GM12865 (cell line): Measurements from ENCODE around the gene PRUNE1.

Source experiments
- DNase-seq: peaks from one replicate; pipeline ENCODE4 v3.0.0; 2010; ENCODE audit warnings: low read depth
- H3K4me3 ChIP-seq: 2 replicates; pipeline ENCODE4 v1.5.1; 2011; ENCODE audit warnings: mild to moderate bottlenecking, low read depth, low read length, control low read depth
- CTCF ChIP-seq: IDR thresholded peaks from 2 replicates; pipeline ENCODE4 v1.5.1; 2011; ENCODE audit warnings: low read length, control low read depth, low read depth, inconsistent platforms; ENCODE audit not compliant: insufficient read depth; ENCODE audit errors: missing control alignments

The PRUNE1 gene

GRCh38 chr1:151006327-151007052 is 1.8 kb upstream of the PRUNE1 start, which contains the start of gene MINDY1:
Gene MINDY1, minus strand, starts transcription at chr1:151006902. Its CDS starts 4,285 bp downstream, at chr1:151002617.
- TF ChIP-seq CTCF, result no peak
- H3K4me3 ChIP-seq, result peak within 1 kb of the TSS; percentile 59
- peak; percentile 67 for DNase-seq

- H3K4me3 ChIP-seq, result peak overlapping the region; percentile 99
- no peak for TF ChIP-seq CTCF
Observed at GRCh38 chr1:151007853-151008243, 401 bp upstream of the PRUNE1 start.

GRCh38 chr1:151009206-151009587 is 948 bp downstream of the PRUNE1 start:
- no peak for TF ChIP-seq CTCF

More at GRCh38 chr1:151007853-151008243, 401 bp upstream of the PRUNE1 start:
- DNase-seq, result no peak

GRCh38 chr1:151009674-151010345 is 1.6 kb downstream of the PRUNE1 start:
- no peak for DNase-seq
- H3K4me3 ChIP-seq, result no peak overlapping the region
- TF ChIP-seq CTCF, result no peak

More at GRCh38 chr1:151009206-151009587, 948 bp downstream of the PRUNE1 start:
- DNase-seq, result no peak
- H3K4me3 ChIP-seq, result peak overlapping the region; percentile 99

- DNase-seq, result no peak
- H3K4me3 ChIP-seq, result no peak overlapping the region
- TF ChIP-seq CTCF, result no peak
Observed at GRCh38 chr1:151010346-151010726, 2.1 kb downstream of the PRUNE1 start.

- no peak for DNase-seq
- TF ChIP-seq CTCF, result no peak
- no peak overlapping the region for H3K4me3 ChIP-seq
Observed at GRCh38 chr1:151011154-151011850, 3.1 kb downstream of the PRUNE1 start.
